ENCODE measurements around the gene LRRC26.
A peak's percentile ranks its signal among the peaks of the same experiment; 100 is the strongest.

LRRC26 gene

DNA sequence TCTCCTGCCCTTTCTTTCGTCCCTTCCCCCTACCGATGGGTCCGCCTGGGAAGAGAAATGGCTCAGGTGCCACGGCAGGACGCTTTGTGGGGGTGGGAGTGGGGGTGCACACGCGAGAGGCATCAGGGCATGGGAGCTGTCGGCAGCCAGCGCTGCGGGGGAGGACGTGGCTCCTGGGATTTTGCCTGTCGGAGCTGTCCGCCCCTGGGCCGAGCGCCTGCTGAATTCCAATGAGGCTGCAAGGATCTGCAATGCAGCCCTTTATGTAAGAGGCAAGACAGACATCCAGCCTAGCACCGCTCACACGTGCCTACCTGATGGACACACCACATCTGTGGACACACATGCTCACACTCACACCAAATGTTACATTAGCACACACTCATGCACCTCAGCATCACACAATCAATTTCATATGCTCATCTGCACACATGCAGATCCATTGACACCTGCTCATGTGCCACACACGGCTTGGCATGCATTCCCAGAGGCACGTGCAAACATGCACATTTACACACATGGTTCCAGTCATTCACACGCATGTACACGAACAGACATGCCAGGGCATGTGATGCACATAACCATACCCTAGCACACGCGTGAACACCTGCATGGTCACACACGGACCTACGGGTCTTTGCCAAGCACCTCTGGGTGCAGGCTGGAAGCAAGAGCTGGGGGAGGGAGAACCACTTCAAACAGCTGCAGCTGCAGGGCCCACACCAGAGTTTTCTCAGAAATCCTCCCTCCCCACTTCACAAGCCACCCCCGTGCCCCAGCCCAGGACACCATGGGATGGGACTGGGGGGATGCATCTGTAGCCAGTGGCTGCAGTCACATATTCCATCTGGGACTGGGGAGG lies 29.5 kb downstream of the LRRC26 start:
- Histone ChIP-seq H3K4me2 (ENCODE audit: low read length) (no peak overlapping the region), H3F3A (ENCODE audit: control insufficient read depth, insufficient read depth) (no peaks in the 10 kb centered on the region), H3K9me3 (ENCODE audit: control insufficient read depth, insufficient read depth, low read length) (no peaks in the 10 kb centered on the region), H3K27me3 (ENCODE audit: control insufficient read depth, low read length) (peaks cover 34% of the 10 kb centered on the region), H3K79me2 (ENCODE audit: control insufficient read depth, low read length) (no peaks in the 10 kb centered on the region), H3K4me3 (ENCODE audit: low read length) (no peak overlapping the region), H3K4me1 (ENCODE audit: control insufficient read depth, low read length) (peaks cover 21% of the 10 kb centered on the region), H3K27ac (ENCODE audit: low read depth, low read length) (no peak overlapping the region), H3K36me3 (ENCODE audit: control insufficient read depth, low read length) (no peaks in the 10 kb centered on the region), H4K20me1 (ENCODE audit: control insufficient read depth, insufficient read depth, low read depth, low read length) (no peaks in the 10 kb centered on the region), H3K9me2 (replicated peaks; ENCODE audit: control insufficient read depth, low read length) (no peaks in the 10 kb centered on the region)
- TF ChIP-seq, protein P1, sequence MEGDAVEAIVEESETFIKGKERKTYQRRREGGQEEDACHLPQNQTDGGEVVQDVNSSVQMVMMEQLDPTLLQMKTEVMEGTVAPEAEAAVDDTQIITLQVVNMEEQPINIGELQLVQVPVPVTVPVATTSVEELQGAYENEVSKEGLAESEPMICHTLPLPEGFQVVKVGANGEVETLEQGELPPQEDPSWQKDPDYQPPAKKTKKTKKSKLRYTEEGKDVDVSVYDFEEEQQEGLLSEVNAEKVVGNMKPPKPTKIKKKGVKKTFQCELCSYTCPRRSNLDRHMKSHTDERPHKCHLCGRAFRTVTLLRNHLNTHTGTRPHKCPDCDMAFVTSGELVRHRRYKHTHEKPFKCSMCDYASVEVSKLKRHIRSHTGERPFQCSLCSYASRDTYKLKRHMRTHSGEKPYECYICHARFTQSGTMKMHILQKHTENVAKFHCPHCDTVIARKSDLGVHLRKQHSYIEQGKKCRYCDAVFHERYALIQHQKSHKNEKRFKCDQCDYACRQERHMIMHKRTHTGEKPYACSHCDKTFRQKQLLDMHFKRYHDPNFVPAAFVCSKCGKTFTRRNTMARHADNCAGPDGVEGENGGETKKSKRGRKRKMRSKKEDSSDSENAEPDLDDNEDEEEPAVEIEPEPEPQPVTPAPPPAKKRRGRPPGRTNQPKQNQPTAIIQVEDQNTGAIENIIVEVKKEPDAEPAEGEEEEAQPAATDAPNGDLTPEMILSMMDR (IDR thresholded peaks at IDR 0.05; ENCODE audit: low read depth, low read length, poor library complexity, severe bottlenecking), result no peak
- no peak for TF ChIP-seq EZH2phosphoT487 (IDR thresholded peaks at IDR 0.05; ENCODE audit: borderline replicate concordance, low read length)

GRCh38 chr9:137139468-137140150 lies 30.2 kb downstream of the LRRC26 start:
- H3K4me3 ChIP-seq (ENCODE audit: low read length), result no peak overlapping the region
- peaks cover 34% of the 10 kb centered on the region for H3K27me3 ChIP-seq (ENCODE audit: control insufficient read depth, low read length)
- no peak overlapping the region for H3K4me2 ChIP-seq (ENCODE audit: low read length)
- no peaks in the 10 kb centered on the region for H3K9me3 ChIP-seq (ENCODE audit: control insufficient read depth, insufficient read depth, low read length)
- H3K9me2 ChIP-seq (replicated peaks; ENCODE audit: control insufficient read depth, low read length), result no peaks in the 10 kb centered on the region
- H3K79me2 ChIP-seq (ENCODE audit: control insufficient read depth, low read length), result no peaks in the 10 kb centered on the region
- H3K27ac ChIP-seq (ENCODE audit: low read depth, low read length), result no peak overlapping the region
- H3K4me1 ChIP-seq (ENCODE audit: control insufficient read depth, low read length), result peaks cover 21% of the 10 kb centered on the region
- no peak for TF ChIP-seq EZH2phosphoT487 (IDR thresholded peaks at IDR 0.05; ENCODE audit: borderline replicate concordance, low read length)
- TF ChIP-seq, protein P1 (IDR thresholded peaks at IDR 0.05; ENCODE audit: low read depth, low read length, poor library complexity, severe bottlenecking), result no peak
- H3F3A ChIP-seq (ENCODE audit: control insufficient read depth, insufficient read depth), result no peaks in the 10 kb centered on the region
- H4K20me1 ChIP-seq (ENCODE audit: control insufficient read depth, insufficient read depth, low read depth, low read length), result no peaks in the 10 kb centered on the region
- H3K36me3 ChIP-seq (ENCODE audit: control insufficient read depth, low read length), result no peaks in the 10 kb centered on the region

DNA sequence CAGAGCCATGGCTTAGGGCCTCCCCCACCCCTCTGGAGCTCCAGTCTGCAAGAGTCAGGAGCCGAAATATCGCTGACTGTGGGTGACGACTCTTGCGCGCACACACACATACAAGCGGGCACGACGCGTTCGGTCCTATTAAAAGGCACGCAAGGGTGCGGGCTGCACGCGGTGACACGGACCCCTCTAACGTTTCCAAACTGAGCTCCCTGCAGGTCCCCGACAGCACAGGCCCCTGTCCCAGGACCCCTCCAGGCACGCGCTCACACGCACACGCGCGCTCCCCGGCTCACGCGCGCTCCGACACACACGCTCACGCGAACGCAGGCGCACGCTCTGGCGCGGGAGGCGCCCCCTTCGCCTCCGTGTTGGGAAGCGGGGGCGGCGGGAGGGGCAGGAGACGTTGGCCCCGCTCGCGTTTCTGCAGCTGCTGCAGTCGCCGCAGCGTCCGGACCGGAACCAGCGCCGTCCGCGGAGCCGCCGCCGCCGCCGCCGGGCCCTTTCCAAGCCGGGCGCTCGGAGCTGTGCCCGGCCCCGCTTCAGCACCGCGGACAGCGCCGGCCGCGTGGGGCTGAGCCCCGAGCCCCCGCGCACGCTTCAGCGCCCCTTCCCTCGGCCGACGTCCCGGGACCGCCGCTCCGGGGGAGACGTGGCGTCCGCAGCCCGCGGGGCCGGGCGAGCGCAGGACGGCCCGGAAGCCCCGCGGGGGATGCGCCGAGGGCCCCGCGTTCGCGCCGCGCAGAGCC lies 31.0 kb downstream of the LRRC26 start, which contains the start of gene GRIN1:
TSS of gene GRIN1 (plus strand) at position 433 of the 746 bp plus-strand sequence. CDS start 333 bp downstream, outside the sequence.
- Histone ChIP-seq H3K4me3 (ENCODE audit: low read length) (no peak within 1 kb of the TSS), H3K4me2 (ENCODE audit: low read length) (0 out of 2 replicates have a peak within 1 kb of the TSS, but pooled peaks have one; percentile 4)
- no peak for TF ChIP-seq EZH2phosphoT487 (IDR thresholded peaks at IDR 0.05; ENCODE audit: borderline replicate concordance, low read length)
- TF ChIP-seq, protein P1 (IDR thresholded peaks at IDR 0.05; ENCODE audit: low read depth, low read length, poor library complexity, severe bottlenecking), result no peak

More for the DNA sequence above, 31.0 kb downstream of the LRRC26 start, which contains the start of gene GRIN1:
- H4K20me1 ChIP-seq (ENCODE audit: control insufficient read depth, insufficient read depth, low read depth, low read length), result no peaks in the 10 kb centered on the region
- H3K79me2 ChIP-seq (ENCODE audit: control insufficient read depth, low read length), result no peaks in the 10 kb centered on the region
- no peaks in the 10 kb centered on the region for H3K36me3 ChIP-seq (ENCODE audit: control insufficient read depth, low read length)
- peaks cover 21% of the 10 kb centered on the region for H3K4me1 ChIP-seq (ENCODE audit: control insufficient read depth, low read length)
- H3K9me3 ChIP-seq (ENCODE audit: control insufficient read depth, insufficient read depth, low read length), result no peaks in the 10 kb centered on the region
- H3K27ac ChIP-seq (ENCODE audit: low read depth, low read length), result no peak within 1 kb of the TSS
- no peaks in the 10 kb centered on the region for H3K9me2 ChIP-seq (replicated peaks; ENCODE audit: control insufficient read depth, low read length)
- no peaks in the 10 kb centered on the region for H3F3A ChIP-seq (ENCODE audit: control insufficient read depth, insufficient read depth)
- peaks cover 32% of the 10 kb centered on the region for H3K27me3 ChIP-seq (ENCODE audit: control insufficient read depth, low read length)

All from DOHH2 (cell line).